Chondrocyte (in vitro differentiated cells): Measurements from ENCODE around the gene ARTN. TPM values are rescaled to one million over a fixed set of nuclear protein-coding genes. Genes with fewer than 3 reads are reported as not detected.

ENCODE experiments used
- DNase-seq: peaks from one replicate; pipeline ENCODE4 v3.0.0; 2021; ENCODE audit warnings: mixed read lengths, low spot score
- H3K27ac Mint-ChIP-seq: one replicate; pipeline ENCODE4 v1.8.0; 2021; ENCODE audit warnings: mild to moderate bottlenecking, moderate library complexity, mixed read lengths; ENCODE audit not compliant: unreplicated experiment
- H3K27me3 Mint-ChIP-seq: 2 replicates; pipeline ENCODE4 v1.8.0; 2021; ENCODE audit warnings: low read depth, mixed read lengths
- H3K36me3 Mint-ChIP-seq: 2 replicates; pipeline ENCODE4 v1.8.0; 2021; ENCODE audit warnings: low read depth, mixed read lengths
- H3K4me1 Mint-ChIP-seq: 2 replicates; pipeline ENCODE4 v1.8.0; 2021; ENCODE audit warnings: low read depth, mild to moderate bottlenecking, mixed read lengths
- H3K4me3 Mint-ChIP-seq: one replicate; pipeline ENCODE4 v1.8.0; 2021; ENCODE audit warnings: mild to moderate bottlenecking, moderate library complexity, mixed read lengths; ENCODE audit not compliant: unreplicated experiment
- H3K9me3 Mint-ChIP-seq: 2 replicates; pipeline ENCODE4 v1.8.0; 2021; ENCODE audit warnings: low read depth, mixed read lengths
- total RNA-seq: library from RNA; stranded (reverse); gene quantifications from 3 replicates; pipeline ENCODE4 v1.2.1, GENCODE V29; 2021
- TF ChIP-seq, protein P1 (sequence below): fragments of 200-600 bp; sonication (generic); IDR thresholded peaks from 2 replicates; pipeline ENCODE4 v1.5.0; 2021; ENCODE audit warnings: antibody characterized with exemption, mild to moderate bottlenecking, moderate library complexity

Gene ARTN
- total RNA-seq, 1 donor from 2014 or later = 0.50 TPM

DNA sequence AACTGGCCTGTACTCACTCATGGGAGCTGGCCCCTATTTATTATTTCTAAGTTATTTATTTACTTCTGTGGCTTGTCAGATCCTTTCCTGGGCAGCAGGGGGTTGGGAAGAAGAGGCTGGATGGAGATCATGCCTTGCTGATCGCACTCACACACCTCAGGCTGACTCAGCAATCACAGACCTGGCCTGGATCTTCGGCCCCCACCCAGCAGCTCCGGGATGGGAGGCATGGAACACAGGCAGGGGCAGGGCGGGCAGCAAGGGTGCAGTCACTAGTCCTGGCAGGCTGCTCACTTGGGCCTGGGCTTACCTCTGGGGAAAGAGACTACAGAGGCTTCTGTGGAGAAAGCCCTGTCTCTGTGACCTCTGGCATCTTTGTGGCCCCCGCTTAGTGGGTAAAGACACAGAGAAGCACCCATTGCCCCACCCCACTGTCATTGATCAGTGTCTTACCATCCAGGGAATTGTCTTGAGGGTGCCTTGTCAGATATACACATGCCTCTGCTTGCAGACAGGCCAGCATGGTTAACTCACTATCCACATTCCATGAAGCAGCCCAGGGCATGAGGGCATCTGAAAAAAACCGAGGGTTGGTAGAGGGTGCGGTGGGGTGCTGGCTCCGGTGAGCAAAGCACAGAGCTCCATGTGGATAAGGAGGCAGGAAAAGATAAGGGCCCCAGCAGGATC is 3.7 kb downstream of the ARTN start:
- H3K27me3 Mint-ChIP-seq = peaks cover 10% of the 10 kb centered on the region
- TF ChIP-seq, protein P1, sequence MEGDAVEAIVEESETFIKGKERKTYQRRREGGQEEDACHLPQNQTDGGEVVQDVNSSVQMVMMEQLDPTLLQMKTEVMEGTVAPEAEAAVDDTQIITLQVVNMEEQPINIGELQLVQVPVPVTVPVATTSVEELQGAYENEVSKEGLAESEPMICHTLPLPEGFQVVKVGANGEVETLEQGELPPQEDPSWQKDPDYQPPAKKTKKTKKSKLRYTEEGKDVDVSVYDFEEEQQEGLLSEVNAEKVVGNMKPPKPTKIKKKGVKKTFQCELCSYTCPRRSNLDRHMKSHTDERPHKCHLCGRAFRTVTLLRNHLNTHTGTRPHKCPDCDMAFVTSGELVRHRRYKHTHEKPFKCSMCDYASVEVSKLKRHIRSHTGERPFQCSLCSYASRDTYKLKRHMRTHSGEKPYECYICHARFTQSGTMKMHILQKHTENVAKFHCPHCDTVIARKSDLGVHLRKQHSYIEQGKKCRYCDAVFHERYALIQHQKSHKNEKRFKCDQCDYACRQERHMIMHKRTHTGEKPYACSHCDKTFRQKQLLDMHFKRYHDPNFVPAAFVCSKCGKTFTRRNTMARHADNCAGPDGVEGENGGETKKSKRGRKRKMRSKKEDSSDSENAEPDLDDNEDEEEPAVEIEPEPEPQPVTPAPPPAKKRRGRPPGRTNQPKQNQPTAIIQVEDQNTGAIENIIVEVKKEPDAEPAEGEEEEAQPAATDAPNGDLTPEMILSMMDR = no peak
- H3K4me3 Mint-ChIP-seq = no peak overlapping the region
- H3K36me3 Mint-ChIP-seq = peaks cover 3% of the 10 kb centered on the region
- DNase-seq = no peak
- no peak overlapping the region for H3K27ac Mint-ChIP-seq
- H3K9me3 Mint-ChIP-seq = no peaks in the 10 kb centered on the region
- H3K4me1 Mint-ChIP-seq = peaks cover 15% of the 10 kb centered on the region

DNA sequence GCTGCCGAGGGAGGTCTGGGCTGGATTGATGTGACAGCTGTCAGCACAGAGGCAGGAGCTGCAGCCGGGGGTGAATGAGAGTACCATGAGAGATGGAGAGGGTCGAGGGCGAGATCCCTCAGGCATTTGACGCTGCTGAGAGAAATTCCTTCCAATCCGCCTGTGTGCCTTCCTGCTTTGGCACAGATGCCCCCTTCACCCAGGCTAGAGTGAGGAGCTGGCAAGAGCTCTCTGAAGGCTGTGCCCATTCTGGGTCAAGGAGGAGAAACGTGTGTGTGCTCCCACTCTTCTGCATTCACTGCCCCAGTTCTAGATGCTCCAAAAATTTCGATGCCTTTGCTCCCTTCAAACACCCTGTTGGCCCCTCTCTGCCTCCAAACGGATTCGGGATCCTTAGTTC is 4.8 kb downstream of the ARTN start:
- Mint-ChIP-seq H3K36me3 (peaks cover 3% of the 10 kb centered on the region), H3K4me1 (peaks cover 7% of the 10 kb centered on the region), H3K4me3 (no peak overlapping the region), H3K9me3 (no peaks in the 10 kb centered on the region), H3K27me3 (peaks cover 10% of the 10 kb centered on the region), H3K27ac (no peak overlapping the region)
- no peak for DNase-seq
- TF ChIP-seq, protein P1 = no peak

DNA sequence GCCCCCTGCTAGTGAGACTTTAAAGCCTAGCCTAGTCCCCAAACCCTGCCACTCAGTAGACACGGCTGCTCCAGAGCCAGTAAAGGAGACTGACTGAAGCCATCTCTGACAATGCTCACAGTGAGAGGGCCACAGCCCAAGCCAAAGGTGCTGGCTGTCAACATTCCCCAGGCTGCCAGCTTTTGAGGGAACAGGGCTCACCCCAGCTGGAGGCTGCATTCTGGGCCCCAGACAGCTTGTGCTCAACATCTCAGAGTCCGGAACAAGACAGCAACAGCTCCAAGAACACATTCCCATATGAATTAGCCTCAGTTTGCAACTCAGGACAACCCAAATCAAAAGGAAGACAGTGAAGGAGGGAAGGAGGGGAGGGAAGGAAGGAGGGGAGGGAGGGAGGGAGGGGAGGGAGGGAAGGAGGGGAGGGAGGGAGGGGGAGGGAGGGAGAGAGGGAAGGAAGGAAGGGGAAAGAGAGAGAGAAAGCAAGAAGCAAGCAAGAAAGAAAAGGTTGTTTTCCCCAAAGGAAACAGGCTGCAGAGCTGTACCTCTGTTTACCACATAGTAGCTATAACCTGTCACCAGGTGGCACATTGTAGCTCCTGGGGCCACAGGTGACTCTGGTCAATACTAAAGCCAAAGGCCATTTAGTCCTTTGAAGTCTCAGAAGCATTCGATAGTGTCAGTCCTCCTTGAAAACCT is 5.4 kb downstream of the ARTN start:
- Mint-ChIP-seq H3K27ac (no peak overlapping the region), H3K36me3 (peaks cover 3% of the 10 kb centered on the region), H3K9me3 (no peaks in the 10 kb centered on the region), H3K4me1 (peaks cover 3% of the 10 kb centered on the region), H3K4me3 (no peak overlapping the region), H3K27me3 (peaks cover 10% of the 10 kb centered on the region)
- TF ChIP-seq, protein P1 = no peak
- DNase-seq = no peak

DNA sequence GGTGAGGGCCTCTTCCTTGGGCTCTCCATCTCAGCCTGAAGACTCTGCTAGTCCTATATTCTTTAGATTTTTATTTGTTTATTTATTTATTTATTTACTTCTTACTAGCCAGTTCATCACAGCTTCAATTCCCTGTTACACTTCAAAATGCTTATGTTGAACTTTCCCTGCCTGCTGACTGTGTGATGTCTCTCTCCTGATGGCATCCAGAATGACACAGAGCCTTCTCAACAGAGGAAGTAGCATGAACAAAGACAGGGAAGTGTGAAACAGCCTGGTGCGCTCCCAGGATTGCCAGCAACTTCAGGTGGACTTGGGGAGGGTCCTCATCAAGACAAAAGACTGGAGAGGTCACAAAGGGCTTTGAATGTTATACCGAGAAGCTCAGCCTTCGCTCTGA is 8.8 kb downstream of the ARTN start:
- Mint-ChIP-seq H3K36me3 (peaks cover 3% of the 10 kb centered on the region), H3K9me3 (no peaks in the 10 kb centered on the region), H3K4me1 (peaks cover 10% of the 10 kb centered on the region), H3K4me3 (no peak overlapping the region), H3K27ac (no peak overlapping the region), H3K27me3 (peaks cover 10% of the 10 kb centered on the region)
- no peak for DNase-seq
- TF ChIP-seq, protein P1 = no peak

DNA sequence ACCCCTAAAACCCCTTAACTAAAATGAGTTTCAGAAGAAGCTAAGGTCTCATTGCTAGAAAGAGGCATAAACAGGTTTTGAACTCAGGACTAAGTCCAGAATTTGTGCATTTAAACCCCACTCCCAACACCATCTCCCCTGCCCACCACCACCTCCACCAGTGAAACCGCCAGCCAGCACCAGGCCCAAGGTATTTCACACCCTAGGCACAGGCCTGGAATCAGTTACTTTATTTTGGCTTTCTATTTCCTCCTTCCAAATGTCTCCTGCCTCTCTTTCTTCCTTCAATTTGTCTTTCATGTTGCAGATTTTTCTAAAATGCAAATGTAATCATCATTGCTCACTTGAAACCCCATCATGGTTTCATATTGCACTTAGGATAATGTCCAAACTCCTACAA is 11.3 kb downstream of the ARTN start:
- peaks cover 1% of the 10 kb centered on the region for H3K36me3 Mint-ChIP-seq
- H3K27ac Mint-ChIP-seq = no peak overlapping the region
- TF ChIP-seq, protein P1 = no peak
- H3K9me3 Mint-ChIP-seq = no peaks in the 10 kb centered on the region
- H3K4me1 Mint-ChIP-seq = peaks cover 28% of the 10 kb centered on the region
- H3K27me3 Mint-ChIP-seq = peaks cover 3% of the 10 kb centered on the region
- no peak overlapping the region for H3K4me3 Mint-ChIP-seq
- no peak for DNase-seq
